GM19467 (cell line): ENCODE results near the gene PRAMEF26.
"Not testable (repeated sequence)": the region's sequence is repeated elsewhere in the genome, so short reads cannot be mapped to it uniquely, and the experiment has no call there.

Source experiments
- ATAC-seq: cut with Tn5 transposase; IDR thresholded peaks from one replicate; pipeline ENCODE4 v1.9.1; 2021; ENCODE audit warnings: mild to moderate bottlenecking, moderate library complexity; ENCODE audit not compliant: unreplicated experiment

The PRAMEF26 gene

GRCh38 chr1:13155909-13156308 lies at the start of gene PRAMEF26:
Gene PRAMEF26 (minus strand): TSS chr1:13156009. CDS start chr1:13153095, 2,914 bp downstream.
- not testable (repeated sequence) for ATAC-seq

GRCh38 chr1:13201309-13201708 lies 45.5 kb upstream of the PRAMEF26 start, which contains the start of gene PRAMEF13:
Gene PRAMEF13 (minus strand): TSS chr1:13201409. CDS start chr1:13199589, 1,820 bp downstream.
- not testable (repeated sequence) for ATAC-seq

DNA sequence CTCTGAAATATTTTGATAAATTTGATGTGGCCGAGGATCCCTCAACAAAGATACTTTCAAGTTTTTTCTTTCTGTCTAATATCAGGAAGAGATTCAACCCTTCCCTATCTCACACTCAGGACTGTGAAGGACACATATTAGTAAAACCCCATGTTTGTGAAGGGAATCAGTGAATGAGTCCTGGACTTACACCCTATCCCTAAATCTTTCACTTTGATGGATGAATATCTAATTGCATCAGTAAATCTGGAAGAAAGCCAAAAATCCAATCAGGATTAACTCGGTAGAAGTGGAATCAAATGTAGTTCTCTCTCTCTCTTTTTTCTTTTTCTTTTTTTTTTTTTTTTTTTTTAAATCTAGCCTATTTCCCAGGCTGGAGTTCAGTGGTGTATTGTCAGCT lies 15.7 kb upstream of the PRAMEF26 start, which contains the start of gene PRAMEF9:
PRAMEF9 (plus strand) TSS at position 301 of the 400 bp plus-strand sequence. CDS start 3,433 bp downstream, outside the sequence.
- ATAC-seq = not testable (repeated sequence)

DNA sequence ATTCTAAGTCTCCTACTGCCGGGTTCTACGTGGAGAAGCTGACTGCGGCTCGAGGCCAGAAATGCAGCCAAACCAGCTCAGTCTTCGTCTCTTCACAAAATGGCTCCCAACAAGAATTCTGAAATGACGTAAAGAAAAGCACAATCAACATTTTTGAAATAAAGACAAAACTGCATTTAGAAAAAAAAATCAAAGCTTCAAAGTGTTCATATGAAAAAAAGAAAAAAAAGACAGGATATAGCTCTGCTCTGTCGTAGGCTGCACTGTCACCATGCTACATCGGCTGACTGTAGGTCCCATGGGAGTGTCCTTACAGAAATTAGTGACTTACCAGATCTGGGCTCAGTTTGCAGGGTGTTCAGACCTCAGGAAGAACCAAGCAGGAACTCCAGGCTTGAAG lies 9.7 kb upstream of the PRAMEF26 start, which contains the start of gene HNRNPCL4:
HNRNPCL4 (minus strand) TSS at position 101 of the 400 bp plus-strand sequence. CDS start 164 bp downstream, outside the sequence.
- not testable (repeated sequence) for ATAC-seq

GRCh38 chr1:13116754-13117153 lies 39.1 kb downstream of the PRAMEF26 start, which contains the start of gene HNRNPCL2:
Gene HNRNPCL2 (minus strand): TSS chr1:13116854. CDS start chr1:13116400, 454 bp downstream.
- not testable (repeated sequence) for ATAC-seq
